HEK293 (cell line): ENCODE results near the gene EXOC2.

Source experiments
- AEBP2 ChIP-seq: fragments of 450-650 bp; formaldehyde crosslinking; IDR thresholded peaks from 2 replicates; pipeline ENCODE4 v1.5.1; 2016; ENCODE audit warnings: missing biosample characterization, missing genetic modification characterization, borderline replicate concordance
- KLF16 ChIP-seq: fragments of 450-650 bp; formaldehyde crosslinking; IDR thresholded peaks from 2 replicates; pipeline ENCODE4 v1.5.1; 2017; ENCODE audit warnings: missing biosample characterization, missing genetic modification characterization
- ZNF174 ChIP-seq: fragments of 450-650 bp; formaldehyde crosslinking; IDR thresholded peaks from 2 replicates; pipeline ENCODE4 v1.5.0; 2017; ENCODE audit warnings: missing biosample characterization, mild to moderate bottlenecking, missing genetic modification characterization
- ZNF274 ChIP-seq, 2 experiments: fragments of 200-500 bp in 1 of 2; fragments of 450-650 bp in 1 of 2; sonication (Bioruptor generic) in 1 of 2; formaldehyde crosslinking in 1 of 2; IDR thresholded peaks; 2 replicates each; pipeline versions ENCODE4 v1.5.1 to v1.6.1; 2014 to 2016; ENCODE audit warnings: borderline replicate concordance in 1 of 2, inconsistent platforms in 1 of 2, low read length in 1 of 2, missing biosample characterization in 1 of 2, missing genetic modification characterization in 1 of 2
- TF ChIP-seq, protein P1 (sequence below): fragments of 450-650 bp; formaldehyde crosslinking; IDR thresholded peaks from 2 replicates; pipeline ENCODE4 v1.5.1; 2016; ENCODE audit warnings: missing biosample characterization, missing genetic modification characterization
- TF ChIP-seq, protein P2 (sequence below): fragments of 450-650 bp; formaldehyde crosslinking; IDR thresholded peaks from 2 replicates; pipeline ENCODE4 v1.5.0; 2017; ENCODE audit warnings: missing biosample characterization, missing genetic modification characterization, borderline replicate concordance

- TF ChIP-seq, protein P1, sequence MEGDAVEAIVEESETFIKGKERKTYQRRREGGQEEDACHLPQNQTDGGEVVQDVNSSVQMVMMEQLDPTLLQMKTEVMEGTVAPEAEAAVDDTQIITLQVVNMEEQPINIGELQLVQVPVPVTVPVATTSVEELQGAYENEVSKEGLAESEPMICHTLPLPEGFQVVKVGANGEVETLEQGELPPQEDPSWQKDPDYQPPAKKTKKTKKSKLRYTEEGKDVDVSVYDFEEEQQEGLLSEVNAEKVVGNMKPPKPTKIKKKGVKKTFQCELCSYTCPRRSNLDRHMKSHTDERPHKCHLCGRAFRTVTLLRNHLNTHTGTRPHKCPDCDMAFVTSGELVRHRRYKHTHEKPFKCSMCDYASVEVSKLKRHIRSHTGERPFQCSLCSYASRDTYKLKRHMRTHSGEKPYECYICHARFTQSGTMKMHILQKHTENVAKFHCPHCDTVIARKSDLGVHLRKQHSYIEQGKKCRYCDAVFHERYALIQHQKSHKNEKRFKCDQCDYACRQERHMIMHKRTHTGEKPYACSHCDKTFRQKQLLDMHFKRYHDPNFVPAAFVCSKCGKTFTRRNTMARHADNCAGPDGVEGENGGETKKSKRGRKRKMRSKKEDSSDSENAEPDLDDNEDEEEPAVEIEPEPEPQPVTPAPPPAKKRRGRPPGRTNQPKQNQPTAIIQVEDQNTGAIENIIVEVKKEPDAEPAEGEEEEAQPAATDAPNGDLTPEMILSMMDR (tag by site-specific recombination) = no peak
- no peak for TF ChIP-seq ZNF274 (IDR thresholded peaks at IDR 0.05; ENCODE audit: low read length)
- no peak for TF ChIP-seq ZNF274 (tag by site-specific recombination; IDR thresholded peaks at IDR 0.05; ENCODE audit: borderline replicate concordance)
- TF ChIP-seq AEBP2 (tag by site-specific recombination) = no peak
- no peak for TF ChIP-seq ZNF174
- TF ChIP-seq, protein P2, sequence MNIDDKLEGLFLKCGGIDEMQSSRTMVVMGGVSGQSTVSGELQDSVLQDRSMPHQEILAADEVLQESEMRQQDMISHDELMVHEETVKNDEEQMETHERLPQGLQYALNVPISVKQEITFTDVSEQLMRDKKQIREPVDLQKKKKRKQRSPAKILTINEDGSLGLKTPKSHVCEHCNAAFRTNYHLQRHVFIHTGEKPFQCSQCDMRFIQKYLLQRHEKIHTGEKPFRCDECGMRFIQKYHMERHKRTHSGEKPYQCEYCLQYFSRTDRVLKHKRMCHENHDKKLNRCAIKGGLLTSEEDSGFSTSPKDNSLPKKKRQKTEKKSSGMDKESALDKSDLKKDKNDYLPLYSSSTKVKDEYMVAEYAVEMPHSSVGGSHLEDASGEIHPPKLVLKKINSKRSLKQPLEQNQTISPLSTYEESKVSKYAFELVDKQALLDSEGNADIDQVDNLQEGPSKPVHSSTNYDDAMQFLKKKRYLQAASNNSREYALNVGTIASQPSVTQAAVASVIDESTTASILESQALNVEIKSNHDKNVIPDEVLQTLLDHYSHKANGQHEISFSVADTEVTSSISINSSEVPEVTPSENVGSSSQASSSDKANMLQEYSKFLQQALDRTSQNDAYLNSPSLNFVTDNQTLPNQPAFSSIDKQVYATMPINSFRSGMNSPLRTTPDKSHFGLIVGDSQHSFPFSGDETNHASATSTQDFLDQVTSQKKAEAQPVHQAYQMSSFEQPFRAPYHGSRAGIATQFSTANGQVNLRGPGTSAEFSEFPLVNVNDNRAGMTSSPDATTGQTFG (tag by site-specific recombination) = no peak
- no peak for TF ChIP-seq KLF16
These were observed 226.4 kb downstream of the EXOC2 start for GRCh38 chr6:466564-466963.
